Smooth muscle cell (in vitro differentiated cells): ENCODE results near the gene SH3BP2. TPM values are rescaled to one million over a fixed set of nuclear protein-coding genes. Genes with fewer than 3 reads are reported as not detected.

Experiments
- DNase-seq: peaks from one replicate; lab custom pipeline; 2025; ENCODE audit not compliant: unreplicated experiment; lab: John Stamatoyannopoulos, UW
- H2AFZ ChIP-seq: fragments of 200-600 bp; sonication (generic); 2 replicates; pipeline ENCODE4 v1.6.0; 2016; ENCODE audit warnings: antibody characterized with exemption, low read depth, mild to moderate bottlenecking
- H3F3A ChIP-seq: fragments of 200-600 bp; sonication (generic); 2 replicates; pipeline ENCODE4 v1.6.0; 2017; ENCODE audit warnings: antibody characterized with exemption, low read depth
- H3K27ac ChIP-seq: fragments of 200-600 bp; sonication (generic); 2 replicates; pipeline ENCODE4 v1.5.1; 2016; ENCODE audit warnings: low read depth, mild to moderate bottlenecking
- H3K27me3 ChIP-seq: fragments of 200-600 bp; sonication (generic); 2 replicates; pipeline ENCODE4 v1.6.1; 2016; ENCODE audit warnings: low read depth, mild to moderate bottlenecking
- H3K36me3 ChIP-seq: fragments of 200-600 bp; sonication (generic); 2 replicates; pipeline ENCODE4 v1.5.1; 2016; ENCODE audit warnings: low read depth
- H3K4me1 ChIP-seq: fragments of 200-600 bp; sonication (generic); 2 replicates; pipeline ENCODE4 v1.5.1; 2016; ENCODE audit warnings: low read depth
- H3K4me2 ChIP-seq: fragments of 200-600 bp; sonication (generic); 2 replicates; pipeline ENCODE4 v1.6.0; 2016; ENCODE audit warnings: mild to moderate bottlenecking
- H3K4me3 ChIP-seq: fragments of 200-600 bp; sonication (generic); 2 replicates; pipeline ENCODE4 v1.5.1; 2016; ENCODE audit warnings: mild to moderate bottlenecking
- H3K79me2 ChIP-seq: fragments of 200-600 bp; sonication (generic); 2 replicates; pipeline ENCODE4 v1.6.0; 2016; ENCODE audit warnings: low read depth, mild to moderate bottlenecking
- H3K9ac ChIP-seq: fragments of 200-600 bp; sonication (generic); 2 replicates; pipeline ENCODE4 v1.6.0; 2016; ENCODE audit warnings: low read depth
- H3K9me3 ChIP-seq: fragments of 200-600 bp; sonication (generic); replicated peaks from 2 replicates; pipeline ENCODE4 v1.5.1; 2016; ENCODE audit warnings: low read depth
- H4K20me1 ChIP-seq: fragments of 200-600 bp; sonication (generic); 2 replicates; pipeline ENCODE4 v1.6.0; 2016; ENCODE audit warnings: low read depth
- CTCF ChIP-seq: fragments of 200-600 bp; sonication (generic); IDR thresholded peaks from 2 replicates; pipeline ENCODE4 v1.5.1; 2017; ENCODE audit warnings: borderline replicate concordance, mild to moderate bottlenecking, antibody characterized with exemption; ENCODE audit not compliant: insufficient read depth, poor library complexity, severe bottlenecking
- WGBS: methylation state at CpG from one replicate; pipeline ENCODE4 v1.1.7; 2016; ENCODE audit warnings: low lambda C conversion rate; 5-methylcytosine and 5-hydroxymethylcytosine counted together
- polyA plus RNA-seq: library from polyadenylated mRNA; unstranded; fragments of >200 nt; fragmentation: Nextera tagmentation; extraction: Ambion mirVana; gene quantifications from 2 replicates; pipeline ENCODE4 v1.2.1, GENCODE V29; 2016
- total RNA-seq: library from RNA; depleted of rRNA; stranded (reverse); fragments of >200 nt; gene quantifications from 2 replicates; pipeline ENCODE4 v1.2.3, GENCODE V29; 2014

Gene SH3BP2
- total and polyA plus RNA-seq, 2 experiments from 2014 or later, result 17.3 to 19.3 TPM

GRCh38 chr4:2862528-2862927, 69.6 kb downstream of the SH3BP2 start:
- Histone ChIP-seq H3K4me2 (peak overlapping the region; percentile 11), H3K27me3 (no peaks in the 10 kb centered on the region)
- no peak for DNase-seq

GRCh38 chr4:2863649-2864048, 70.8 kb downstream of the SH3BP2 start:
- H3K4me1 ChIP-seq, result peaks cover 66% of the 10 kb centered on the region
- DNase-seq, result no peak
- H4K20me1 ChIP-seq, result peaks cover 100% of the 10 kb centered on the region

More at GRCh38 chr4:2862528-2862927, 69.6 kb downstream of the SH3BP2 start:
- WGBS, result 13% methylated on average over 1 of the region's 1 CpG
- Histone ChIP-seq H3K36me3 (no peaks in the 10 kb centered on the region), H3K4me1 (peaks cover 55% of the 10 kb centered on the region), H3K27ac (peak overlapping the region; percentile 63), H4K20me1 (peaks cover 100% of the 10 kb centered on the region), H3K9ac (no peak overlapping the region), H2AFZ (no peak overlapping the region), H3K4me3 (no peak overlapping the region), H3K9me3 (no peaks in the 10 kb centered on the region), H3K79me2 (peaks cover 100% of the 10 kb centered on the region), H3F3A (peaks cover 15% of the 10 kb centered on the region)
- no peak for TF ChIP-seq CTCF

GRCh38 chr4:2865196-2865780, 72.4 kb downstream of the SH3BP2 start:
- peak overlapping the region; percentile 39 for H3K27ac ChIP-seq
- H3K27me3 ChIP-seq, result no peaks in the 10 kb centered on the region
- H3K36me3 ChIP-seq, result no peaks in the 10 kb centered on the region
- peaks cover 100% of the 10 kb centered on the region for H4K20me1 ChIP-seq
- no peaks in the 10 kb centered on the region for H3K9me3 ChIP-seq
- peaks cover 8% of the 10 kb centered on the region for H3F3A ChIP-seq
- no peak for TF ChIP-seq CTCF
- no peak for DNase-seq
- WGBS, result 21% methylated on average over 2 of the region's 2 CpGs
- no peak overlapping the region for H2AFZ ChIP-seq
- H3K4me2 ChIP-seq, result peak overlapping the region; percentile 20
- H3K9ac ChIP-seq, result no peak overlapping the region
- no peak overlapping the region for H3K4me3 ChIP-seq
- H3K79me2 ChIP-seq, result peaks cover 96% of the 10 kb centered on the region
- peaks cover 65% of the 10 kb centered on the region for H3K4me1 ChIP-seq

More at GRCh38 chr4:2863649-2864048, 70.8 kb downstream of the SH3BP2 start:
- Histone ChIP-seq H2AFZ (no peak overlapping the region), H3K27ac (no peak overlapping the region), H3F3A (peaks cover 14% of the 10 kb centered on the region), H3K36me3 (no peaks in the 10 kb centered on the region), H3K9ac (no peak overlapping the region), H3K27me3 (no peaks in the 10 kb centered on the region), H3K9me3 (no peaks in the 10 kb centered on the region), H3K79me2 (peaks cover 96% of the 10 kb centered on the region), H3K4me2 (no peak overlapping the region), H3K4me3 (no peak overlapping the region)
- TF ChIP-seq CTCF, result no peak
